Lung (tissue), 12 donors: ENCODE data around the gene GFOD2. TPM values are rescaled to one million over a fixed set of nuclear protein-coding genes. Genes with fewer than 3 reads are reported as not detected.

Source experiments
- ATAC-seq: fragments of 200-7000 bp; cut with Tn5 transposase; one replicate; pipeline ENCODE4 v1.9.1; 2020; ENCODE audit warnings: moderate number of reproducible peaks; ENCODE audit not compliant: insufficient read depth, low FRiP score
- DNase-seq, 3 donors: peaks; one replicate each; pipeline ENCODE4 v3.0.0-alpha.2; 2013 to 2017
- H3K27ac ChIP-seq, 2 donors: one replicate each; pipeline ENCODE4 v1.5.1; 2013; ENCODE audit warnings: mild to moderate bottlenecking in 2 of 2, moderate library complexity in 2 of 2, control low read depth in 1 of 2, inconsistent platforms in 1 of 2, low read depth in 1 of 2, low read length in 1 of 2
- H3K27me3 ChIP-seq, 3 donors: one replicate each; pipeline ENCODE4 v1.5.1; 2013; ENCODE audit warnings: low read length in 2 of 3; ENCODE audit not compliant: control insufficient read depth in 3 of 3, insufficient read depth in 3 of 3
- H3K36me3 ChIP-seq, 4 donors: one replicate each; pipeline ENCODE4 v1.5.1; 2013; ENCODE audit warnings: low read length in 4 of 4, mild to moderate bottlenecking in 1 of 4, moderate library complexity in 1 of 4; ENCODE audit not compliant: control insufficient read depth in 4 of 4, insufficient read depth in 4 of 4
- H3K4me1 ChIP-seq, 5 donors: one replicate each; pipeline ENCODE4 v1.5.1; 2013; ENCODE audit warnings: low read length in 5 of 5, mild to moderate bottlenecking in 2 of 5, moderate library complexity in 1 of 5; ENCODE audit not compliant: control insufficient read depth in 5 of 5, insufficient read depth in 5 of 5
- H3K4me3 ChIP-seq: one replicate; pipeline ENCODE4 v1.5.1; 2013; ENCODE audit warnings: mild to moderate bottlenecking, control low read depth, moderate library complexity
- H3K9ac ChIP-seq, 2 donors: one replicate each; pipeline ENCODE4 v1.5.1; 2013; ENCODE audit warnings: low read length in 2 of 2, control low read depth in 1 of 2; ENCODE audit not compliant: insufficient read depth in 1 of 2
- H3K9me3 ChIP-seq, 4 donors: one replicate each; pipeline ENCODE4 v1.5.1; 2013; ENCODE audit warnings: low read length in 3 of 4, mild to moderate bottlenecking in 1 of 4, moderate library complexity in 1 of 4; ENCODE audit not compliant: control insufficient read depth in 4 of 4, insufficient read depth in 3 of 4
- WGBS, 2 donors: extraction: QIAGEN DNeasy Blood & Tissue Kit; methylation state at CpG; one replicate each; pipeline ENCODE4 v1.1.7; 2013; 5-methylcytosine and 5-hydroxymethylcytosine counted together
- polyA plus RNA-seq, 2 donors: library from polyadenylated mRNA; stranded (reverse); fragments of 200-250 nt; gene quantifications; one replicate each; pipeline ENCODE4 v1.2.1, GENCODE V29; 2013
- total RNA-seq, 2 donors: library from RNA; depleted of rRNA in 1 of 2; stranded (reverse); fragments of >200 nt in 1 of 2; gene quantifications; one replicate each; pipeline ENCODE4 v1.2.1, GENCODE V29; 2014 to 2021
- TF ChIP-seq, protein P1 (sequence below): IDR thresholded peaks from 2 replicates; pipeline ENCODE4 v1.5.1; 2012; ENCODE audit warnings: mild to moderate bottlenecking; ENCODE audit errors: control extremely low read depth, extremely low read depth
- donor health status: control.
- donor health status: control.
- donor health status: Bipolar disorder and iron deficiency.
- donor health status: healthy.
- donor health status: DM: yes; HTN: yes; CAD: no.

The GFOD2 gene
- total and polyA plus RNA-seq, 4 donors, result 10.1 to 26.3 (median 16.1) TPM

DNA sequence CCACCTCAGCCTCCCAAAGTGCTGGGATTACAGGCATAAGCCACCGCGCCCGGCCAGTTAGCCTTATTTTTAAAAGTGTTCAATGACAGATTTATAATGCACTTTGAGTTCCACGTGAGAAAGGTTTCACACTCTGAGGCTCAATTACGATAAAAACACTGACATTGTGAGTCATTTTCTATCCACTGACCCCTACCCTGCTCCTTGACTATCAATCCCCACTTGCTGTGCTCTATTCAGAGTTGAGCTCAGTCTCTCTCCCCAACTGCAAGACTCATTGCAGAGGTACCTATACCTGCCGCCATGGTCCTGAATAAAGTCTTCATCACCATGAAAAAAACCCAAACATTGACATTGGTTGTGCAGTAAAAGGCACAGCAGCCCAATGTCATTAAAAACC lies 8.5 kb downstream of the GFOD2 start:
- DNase-seq, result no peak
- no peak overlapping the region for H3K4me3 ChIP-seq
- H3K27me3 ChIP-seq, result no peaks in the 10 kb centered on the region
- ATAC-seq, result no peak
- peaks cover 0 to 3% (median 0%) of the 10 kb centered on the region in 5 donors for H3K4me1 ChIP-seq
- TF ChIP-seq, protein P1, sequence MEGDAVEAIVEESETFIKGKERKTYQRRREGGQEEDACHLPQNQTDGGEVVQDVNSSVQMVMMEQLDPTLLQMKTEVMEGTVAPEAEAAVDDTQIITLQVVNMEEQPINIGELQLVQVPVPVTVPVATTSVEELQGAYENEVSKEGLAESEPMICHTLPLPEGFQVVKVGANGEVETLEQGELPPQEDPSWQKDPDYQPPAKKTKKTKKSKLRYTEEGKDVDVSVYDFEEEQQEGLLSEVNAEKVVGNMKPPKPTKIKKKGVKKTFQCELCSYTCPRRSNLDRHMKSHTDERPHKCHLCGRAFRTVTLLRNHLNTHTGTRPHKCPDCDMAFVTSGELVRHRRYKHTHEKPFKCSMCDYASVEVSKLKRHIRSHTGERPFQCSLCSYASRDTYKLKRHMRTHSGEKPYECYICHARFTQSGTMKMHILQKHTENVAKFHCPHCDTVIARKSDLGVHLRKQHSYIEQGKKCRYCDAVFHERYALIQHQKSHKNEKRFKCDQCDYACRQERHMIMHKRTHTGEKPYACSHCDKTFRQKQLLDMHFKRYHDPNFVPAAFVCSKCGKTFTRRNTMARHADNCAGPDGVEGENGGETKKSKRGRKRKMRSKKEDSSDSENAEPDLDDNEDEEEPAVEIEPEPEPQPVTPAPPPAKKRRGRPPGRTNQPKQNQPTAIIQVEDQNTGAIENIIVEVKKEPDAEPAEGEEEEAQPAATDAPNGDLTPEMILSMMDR, result no peak
- no peaks in the 10 kb centered on the region for H3K9me3 ChIP-seq
- WGBS, 2 donors, result 94% methylated on average over 6 of the region's 6 CpGs
- H3K36me3 ChIP-seq, result no peaks in the 10 kb centered on the region
- no peak overlapping the region for H3K9ac ChIP-seq
- no peak overlapping the region for H3K27ac ChIP-seq

DNA sequence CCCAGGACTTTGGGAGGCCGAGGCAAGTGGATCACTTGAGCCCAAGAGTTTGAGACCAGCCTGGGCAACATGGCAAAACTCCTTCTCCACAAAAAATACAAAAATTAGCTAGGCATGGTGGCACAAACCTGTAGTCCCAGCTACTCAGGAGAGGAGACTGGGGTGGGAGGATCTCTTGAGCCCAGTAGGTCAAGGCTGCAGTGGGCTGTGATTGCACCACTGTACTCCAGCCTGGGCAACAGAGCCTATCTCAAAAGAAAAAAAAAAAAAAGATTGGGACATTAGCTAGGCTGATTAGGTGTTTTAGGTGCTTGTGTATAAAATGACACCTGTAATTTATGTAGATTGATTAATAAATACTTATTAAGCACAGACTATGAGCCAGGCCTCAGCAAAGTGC lies 10.1 kb downstream of the GFOD2 start:
- WGBS, 2 donors, result 87% methylated on average over 1 of the region's 1 CpG

DNA sequence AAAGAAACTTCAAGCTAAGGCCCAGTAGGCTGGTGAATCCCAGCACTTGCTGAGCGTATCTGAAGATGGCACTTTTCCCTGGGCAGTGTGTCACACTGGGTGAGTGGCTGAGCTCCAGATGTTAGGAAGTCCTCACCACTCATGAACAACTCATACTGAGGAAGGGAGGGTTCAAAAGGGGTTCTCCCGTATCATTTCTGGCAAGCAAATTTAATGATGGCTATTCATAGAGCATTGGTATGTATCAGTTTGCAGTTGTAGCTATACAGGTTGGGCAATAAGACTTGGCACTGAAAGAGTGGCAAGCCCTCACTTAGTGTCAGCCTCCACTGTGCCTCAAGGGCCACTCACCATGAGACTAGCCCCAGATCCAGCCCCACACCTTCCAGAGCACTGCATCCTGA lies 10.7 kb downstream of the GFOD2 start:
- no peaks in the 10 kb centered on the region for H3K36me3 ChIP-seq
- H3K9me3 ChIP-seq, result no peaks in the 10 kb centered on the region
- H3K4me3 ChIP-seq, result no peak overlapping the region
- DNase-seq (no peak), ATAC-seq (no peak)
- no peaks in the 10 kb centered on the region for H3K27me3 ChIP-seq
- TF ChIP-seq, protein P1, result no peak
- no peak overlapping the region for H3K27ac ChIP-seq
- WGBS, 2 donors, result 40 to 86% methylated on average over 2 of the region's 2 CpGs
- peaks cover 0 to 4% (median 0%) of the 10 kb centered on the region in 5 donors for H3K4me1 ChIP-seq
- no peak overlapping the region for H3K9ac ChIP-seq

More for the DNA sequence above, 10.1 kb downstream of the GFOD2 start:
- Histone ChIP-seq H3K9me3 (no peaks in the 10 kb centered on the region), H3K9ac (no peak overlapping the region), H3K4me3 (no peak overlapping the region), H3K36me3 (no peaks in the 10 kb centered on the region), H3K27me3 (no peaks in the 10 kb centered on the region), H3K4me1 (peaks cover 0 to 3% (median 0%) of the 10 kb centered on the region in 5 donors), H3K27ac (no peak overlapping the region)
- TF ChIP-seq, protein P1, result no peak
- ATAC-seq (no peak), DNase-seq (no peak)

DNA sequence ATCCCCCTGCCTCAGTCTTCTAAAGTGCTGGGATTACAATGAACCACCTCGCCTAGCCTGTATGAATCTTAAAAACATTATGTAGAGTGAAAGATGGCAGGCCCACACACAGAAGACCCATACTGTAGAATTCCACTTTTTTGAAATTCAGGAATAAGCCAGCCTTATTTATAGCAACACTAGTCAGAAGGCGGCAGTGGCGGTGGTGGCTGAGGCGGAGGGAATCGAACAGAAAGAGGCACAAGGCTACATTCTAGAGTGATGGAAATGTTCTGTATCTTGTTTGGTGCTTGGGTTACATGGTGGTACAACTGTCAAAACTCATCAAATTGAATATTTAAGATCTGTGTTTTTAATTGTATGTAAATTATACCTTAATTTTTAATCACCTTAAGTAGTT lies 11.3 kb downstream of the GFOD2 start:
- DNase-seq, result no peak
- H3K27me3 ChIP-seq, result no peaks in the 10 kb centered on the region
- H3K4me1 ChIP-seq, result peaks cover 0 to 5% (median 0%) of the 10 kb centered on the region in 5 donors
- no peak overlapping the region for H3K4me3 ChIP-seq
- H3K9me3 ChIP-seq, result no peaks in the 10 kb centered on the region
- H3K27ac ChIP-seq, result no peak overlapping the region
- no peak for ATAC-seq
- H3K9ac ChIP-seq, result no peak overlapping the region
- no peaks in the 10 kb centered on the region for H3K36me3 ChIP-seq
- TF ChIP-seq, protein P1, result no peak
- 97 to 99% methylated on average over 5 of the region's 5 CpGs for WGBS, 2 donors
